NCI-H510A treated with DMSO at 0.1 percent for 48 hours (cell line): ENCODE data around the gene NLRP12.
A peak's percentile ranks its signal among the peaks of the same experiment; 100 is the strongest.
"Not testable (repeated sequence)": the region's sequence is repeated elsewhere in the genome, so short reads cannot be mapped to it uniquely, and the experiment has no call there.

ENCODE experiments used
- DNase-seq: peaks from one replicate; lab custom pipeline; 2025; lab: John Stamatoyannopoulos, UW

The NLRP12 gene

DNA sequence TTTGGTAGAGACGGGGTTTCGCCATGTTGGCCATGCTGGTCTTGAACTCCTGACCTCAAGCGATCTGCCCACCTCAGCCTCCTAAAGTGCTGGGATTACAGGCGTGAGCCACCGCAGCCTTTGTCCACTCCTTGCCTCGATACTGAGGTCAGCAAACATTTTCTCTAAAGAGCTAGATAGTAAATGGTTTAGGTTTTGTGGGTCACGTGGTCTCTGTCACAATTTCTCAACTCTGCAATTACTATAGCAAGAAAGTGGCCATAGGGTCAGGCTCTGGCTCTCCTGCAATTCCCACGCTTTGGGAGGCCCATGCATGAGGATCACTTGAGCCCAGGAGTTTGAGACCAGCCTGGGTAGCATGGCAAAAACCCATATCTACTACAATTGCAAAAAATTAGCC lies 42.8 kb downstream of the NLRP12 start:
- not testable (repeated sequence) for DNase-seq

DNA sequence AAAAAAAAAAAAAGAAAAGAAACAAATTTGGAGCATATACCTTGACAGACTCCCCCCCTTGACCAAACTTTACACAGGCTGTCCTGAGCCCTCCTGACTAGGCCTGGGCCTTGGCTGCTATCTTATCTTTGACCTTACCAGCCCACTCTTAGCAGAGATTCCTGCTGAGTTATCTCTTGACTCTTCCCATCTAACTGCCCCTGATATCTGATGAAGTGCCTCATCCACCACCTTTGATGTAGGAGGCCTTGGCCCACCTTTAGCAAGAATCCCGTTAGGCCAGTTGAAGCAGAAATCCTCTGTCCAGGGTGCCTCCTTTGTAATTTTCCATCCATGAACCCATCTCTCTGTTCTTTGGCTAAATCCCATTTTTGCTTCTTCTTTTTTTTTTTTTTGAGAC lies 43.6 kb downstream of the NLRP12 start:
- DNase-seq: no peak

DNA sequence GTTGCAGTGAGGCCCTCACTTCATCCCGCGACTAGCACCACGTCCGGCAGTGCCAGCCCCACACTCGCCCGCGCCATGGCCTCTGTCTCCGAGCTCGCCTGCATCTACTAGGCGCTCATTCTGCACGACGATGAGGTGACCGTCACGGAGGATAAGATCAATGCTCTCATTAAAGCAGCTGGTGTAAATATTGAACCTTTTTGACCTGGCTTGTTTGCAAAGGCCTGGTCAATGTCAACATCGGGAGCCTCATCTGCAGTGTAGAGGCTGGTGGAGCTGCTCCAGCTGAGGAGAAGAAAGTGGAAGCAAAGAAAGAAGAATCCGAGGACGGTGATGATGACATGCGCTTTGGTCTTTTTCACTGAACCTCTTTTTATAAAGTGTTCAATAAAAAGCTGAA lies 48.6 kb downstream of the NLRP12 start:
- DNase-seq: no peak

DNA sequence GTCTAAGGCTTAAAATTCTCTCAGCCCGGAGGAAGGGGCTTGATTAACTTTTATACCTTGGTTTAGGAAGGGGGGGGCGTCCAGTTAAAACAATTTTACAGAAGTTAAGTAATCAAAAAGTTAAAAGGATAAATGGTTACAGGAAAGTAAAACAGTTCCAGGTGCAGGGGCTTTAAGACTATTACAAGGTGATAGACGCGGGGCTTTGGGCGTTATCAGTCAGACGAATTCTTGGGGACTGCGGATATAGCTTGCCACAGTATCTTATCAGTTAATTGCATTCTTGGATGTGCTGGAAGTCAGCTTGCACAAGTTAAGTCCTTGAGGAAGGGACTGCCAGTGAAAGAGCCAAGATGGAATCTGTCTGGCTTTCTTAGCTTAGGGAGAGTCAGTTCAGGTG lies 49.6 kb downstream of the NLRP12 start:
- not testable (repeated sequence) for DNase-seq

DNA sequence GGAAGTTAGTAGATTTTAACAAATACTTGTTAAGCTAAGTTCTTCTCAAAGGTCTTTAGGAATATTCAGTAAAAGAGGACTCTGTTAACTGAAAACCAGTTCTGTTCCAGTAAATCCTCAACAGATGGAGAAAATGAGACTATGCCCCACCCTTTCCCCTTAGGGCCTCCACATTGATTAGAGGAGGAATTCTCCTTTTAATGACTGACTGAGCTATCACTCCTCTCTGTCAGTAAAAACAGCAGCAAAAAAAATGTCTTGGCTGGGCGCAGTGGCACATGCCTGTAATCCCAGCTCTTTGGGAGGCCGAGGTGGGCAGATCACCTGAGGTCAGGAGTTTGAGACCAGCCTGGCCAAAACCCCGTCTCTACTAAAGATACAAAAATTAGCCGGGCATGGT lies 50.1 kb downstream of the NLRP12 start:
- DNase-seq: no peak

DNA sequence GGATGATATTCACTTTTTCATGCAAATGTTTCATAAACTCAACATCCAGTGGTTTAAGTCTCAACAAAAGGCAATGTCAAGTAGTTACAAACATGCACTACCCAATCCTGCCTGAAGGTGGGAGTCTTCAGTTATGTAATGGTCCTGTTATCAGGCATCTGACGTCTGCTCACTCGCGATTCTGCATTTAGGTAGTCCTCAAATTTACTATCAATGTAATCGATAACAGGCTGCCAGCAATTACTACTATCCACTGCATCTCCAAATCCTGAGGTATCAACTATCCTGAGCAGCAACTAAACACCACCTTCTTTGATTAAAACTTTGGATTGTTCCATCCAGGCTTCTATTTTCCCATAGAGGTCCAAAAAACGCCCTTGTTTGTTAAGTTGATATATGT lies 51.2 kb downstream of the NLRP12 start:
- DNase-seq: peak; percentile 1

DNA sequence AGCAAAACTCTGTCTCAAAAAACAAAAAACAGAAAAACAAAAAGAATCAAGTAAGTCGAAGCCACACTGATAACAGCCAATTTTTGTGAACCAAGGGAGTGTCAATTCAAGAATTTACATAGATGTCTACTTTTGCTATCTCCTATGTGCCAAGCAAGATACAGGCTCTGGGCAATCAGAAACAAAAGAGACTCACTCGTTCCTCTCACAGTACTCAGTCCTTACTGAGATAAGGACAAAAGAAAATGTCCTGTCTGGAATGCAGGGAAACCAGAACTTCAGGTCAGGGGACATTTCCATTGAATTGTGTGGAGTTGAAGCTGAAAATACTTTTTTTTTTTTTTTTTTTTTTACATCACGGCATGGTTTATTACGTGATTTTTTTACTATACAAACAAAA lies 53.0 kb downstream of the NLRP12 start:
- no peak for DNase-seq

DNA sequence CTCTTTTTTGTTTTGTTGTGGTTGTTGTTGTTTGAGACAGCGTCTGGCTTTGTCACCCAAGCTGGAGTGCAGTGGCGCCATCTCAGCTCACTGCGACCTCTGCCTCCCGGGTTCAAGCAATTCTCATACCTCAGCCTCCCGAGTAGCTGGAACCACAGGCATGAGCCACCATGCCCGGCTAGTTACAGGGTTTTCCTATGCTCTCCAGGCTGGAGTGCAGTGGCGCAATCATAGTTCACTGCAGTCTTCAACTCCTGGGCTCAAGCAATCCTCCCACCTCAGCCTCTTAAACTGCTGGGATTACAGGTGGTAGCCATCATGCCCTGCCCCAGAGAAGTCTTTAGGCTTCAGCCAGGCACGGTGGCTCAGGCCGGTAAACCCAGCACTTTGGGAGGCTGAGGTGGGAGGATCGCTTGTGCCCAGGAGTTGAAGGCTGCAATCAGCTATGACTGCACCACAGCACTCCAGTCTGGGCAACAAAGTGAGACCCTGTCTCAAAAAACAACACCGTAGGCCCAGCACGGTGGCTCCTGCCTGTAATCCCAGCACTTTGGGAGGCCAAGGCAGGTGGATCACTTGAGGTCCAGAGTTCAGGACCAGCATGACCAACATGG lies 54.3 kb downstream of the NLRP12 start:
- not testable (repeated sequence) for DNase-seq

DNA sequence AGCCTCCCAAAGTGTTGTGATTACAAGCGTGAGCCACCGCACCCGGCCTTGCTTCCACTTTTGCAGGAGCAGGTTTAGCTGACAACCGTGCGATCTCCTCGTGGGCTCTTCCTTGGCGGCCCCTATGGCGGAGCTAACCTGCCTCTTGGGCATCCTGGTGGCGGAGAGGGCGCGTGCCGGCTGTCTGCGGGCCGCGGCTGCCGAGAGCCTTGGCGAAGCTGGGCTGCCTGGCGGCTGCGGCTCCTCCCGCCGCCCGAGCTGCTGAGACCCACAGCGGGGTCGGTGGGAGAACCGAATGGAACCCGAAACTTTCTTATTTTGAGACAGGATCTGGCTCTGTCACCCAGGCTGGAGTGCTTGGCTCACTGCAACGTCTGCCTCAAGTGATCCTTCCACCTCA lies 55.7 kb downstream of the NLRP12 start:
- no peak for DNase-seq

DNA sequence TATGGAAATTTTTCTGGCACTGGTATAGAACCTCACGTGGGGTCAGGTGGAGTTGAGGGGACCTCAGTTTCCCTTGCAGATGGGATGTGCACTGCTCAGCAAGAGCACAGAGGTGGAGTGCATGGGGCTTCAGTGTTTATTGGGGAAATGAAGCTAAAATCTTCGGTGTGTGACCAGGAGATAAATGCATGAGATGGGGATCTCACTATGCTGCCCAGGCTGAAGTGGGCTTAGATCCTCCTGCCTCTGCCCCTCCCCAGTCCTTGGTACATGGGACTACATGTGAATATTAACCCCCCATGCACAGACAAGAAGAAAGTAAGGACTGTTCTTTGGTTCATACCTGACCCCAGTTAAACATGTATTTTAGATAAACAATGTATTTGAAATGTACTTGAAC lies 65.1 kb downstream of the NLRP12 start:
- DNase-seq: not testable (repeated sequence)
